Natural killer cell (primary cell): ENCODE results near the gene PRPSAP2. TPM values are rescaled to one million over a fixed set of nuclear protein-coding genes. Genes with fewer than 3 reads are reported as not detected.
A peak's percentile ranks its signal among the peaks of the same experiment; 100 is the strongest.

Source experiments
- ATAC-seq, 3 donors: fragments of 150-1000 bp in 2 of 3; fragments of 200-7000 bp in 1 of 3; cut with Tn5 transposase; 1 replicate in 1 of 3; 2 replicates in 2 of 3; pipeline ENCODE4 v1.10.0; 2021; ENCODE audit warnings: mild to moderate bottlenecking in 2 of 3, moderate library complexity in 2 of 3
- DNase-seq, 2 donors: peaks; one replicate each; pipeline versions ENCODE4 v3.0.0 to v3.0.0-alpha.2; 2013 to 2021; ENCODE audit warnings: mixed read lengths in 1 of 2
- H3K27ac ChIP-seq: one replicate; pipeline ENCODE4 v1.5.1; 2013; ENCODE audit warnings: mild to moderate bottlenecking, low read length
- H3K27me3 ChIP-seq: one replicate; pipeline ENCODE4 v1.6.1; 2013; ENCODE audit warnings: low read length; ENCODE audit not compliant: control insufficient read depth, insufficient read depth
- H3K36me3 ChIP-seq: one replicate; pipeline ENCODE4 v1.6.1; 2013; ENCODE audit warnings: low read length; ENCODE audit not compliant: control insufficient read depth, insufficient read depth
- H3K4me1 ChIP-seq: one replicate; pipeline ENCODE4 v1.6.1; 2013; ENCODE audit warnings: low read length; ENCODE audit not compliant: control insufficient read depth, insufficient read depth
- H3K4me3 ChIP-seq: one replicate; pipeline ENCODE4 v1.5.1; 2013; ENCODE audit warnings: low read length
- H3K9me3 ChIP-seq: one replicate; pipeline ENCODE4 v1.6.1; 2013; ENCODE audit warnings: low read length; ENCODE audit not compliant: control insufficient read depth, insufficient read depth
- H3K27ac Mint-ChIP-seq, 2 donors: one replicate each; pipeline ENCODE4 v1.8.0; 2022; ENCODE audit warnings: mild to moderate bottlenecking in 2 of 2, mixed read lengths in 2 of 2, moderate library complexity in 1 of 2
- H3K27me3 Mint-ChIP-seq, 2 donors: one replicate each; pipeline ENCODE4 v1.8.0; 2022; ENCODE audit warnings: low read depth in 2 of 2, mixed read lengths in 2 of 2
- H3K36me3 Mint-ChIP-seq: one replicate; pipeline ENCODE4 v1.8.0; 2022; ENCODE audit warnings: mixed read lengths
- H3K4me1 Mint-ChIP-seq, 2 donors: one replicate each; pipeline ENCODE4 v1.8.0; 2022; ENCODE audit warnings: mixed read lengths in 2 of 2
- H3K4me3 Mint-ChIP-seq: one replicate; pipeline ENCODE4 v1.8.0; 2022; ENCODE audit warnings: mild to moderate bottlenecking, moderate library complexity, mixed read lengths
- H3K9me3 Mint-ChIP-seq, 2 donors: one replicate each; pipeline ENCODE4 v1.8.0; 2022; ENCODE audit warnings: mixed read lengths in 2 of 2
- WGBS: methylation state at CpG from one replicate; pipeline ENCODE4 v1.1.7; 2013; ENCODE audit warnings: missing lambda C conversion rate; ENCODE audit not compliant: insufficient coverage; 5-methylcytosine and 5-hydroxymethylcytosine counted together
- intact Hi-C: fragments of 100-400 bp; cut with micrococcal nuclease; formaldehyde crosslinking; loops from one replicate; pipeline ENCODE4 v1.14.2; 2022
- total RNA-seq, 4 donors: library from RNA; stranded (reverse); fragments of 120-200 nt in 1 of 4; gene quantifications; one replicate each; pipeline versions ENCODE4 v1.2.3 to v1.2.4, GENCODE V29; 2013 to 2022
- TF ChIP-seq, protein P1 (sequence below): fragments of 200-600 bp; IDR thresholded peaks from one replicate; pipeline ENCODE4 v1.8.0; 2022; ENCODE audit warnings: antibody characterized with exemption

The PRPSAP2 gene
- total RNA-seq, 3 donors from 2014 or later (not counting 1 experiment from before 2014, with no cell fraction given), result 33.4 to 48.2 (median 33.8) TPM

DNA sequence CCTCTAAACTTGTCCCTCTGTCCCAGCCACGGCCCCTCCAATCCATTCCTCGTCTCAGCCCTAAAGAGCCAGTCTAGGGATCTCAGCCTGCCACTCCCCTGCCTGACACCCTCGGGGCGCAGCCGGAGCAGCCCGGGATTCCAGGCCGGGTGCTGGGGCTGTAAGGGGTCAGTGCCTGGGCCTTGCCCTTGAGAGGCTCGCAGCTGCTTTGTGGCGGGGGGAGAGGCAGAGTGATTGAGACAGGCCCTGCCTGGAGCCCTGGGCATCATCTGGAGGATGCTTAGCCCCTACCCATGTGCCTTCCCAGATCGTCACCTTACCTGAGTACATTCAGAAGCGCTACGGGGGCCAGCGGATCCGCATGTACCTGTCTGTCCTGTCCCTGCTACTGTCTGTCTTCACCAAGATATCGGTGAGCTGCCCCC, 102.3 kb downstream of the PRPSAP2 start:
- Mint-ChIP-seq H3K36me3 (no peaks in the 10 kb centered on the region), H3K27me3 (peaks cover 0 to 16% of the 10 kb centered on the region in 2 donors), H3K27ac (no peak overlapping the region), H3K9me3 (no peaks in the 10 kb centered on the region), H3K4me1 (peaks cover 9 to 10% of the 10 kb centered on the region in 2 donors), H3K4me3 (no peak overlapping the region)
- DNase-seq (no peak), ATAC-seq (no peak)
- H3K27ac ChIP-seq, result no peak overlapping the region
- 97% methylated on average over 15 of the region's 15 CpGs for WGBS
- H3K4me3 ChIP-seq, result no peak overlapping the region
- H3K4me1 ChIP-seq, result peaks cover 16% of the 10 kb centered on the region
- intact Hi-C loops, result no loop called here
- TF ChIP-seq, protein P1, sequence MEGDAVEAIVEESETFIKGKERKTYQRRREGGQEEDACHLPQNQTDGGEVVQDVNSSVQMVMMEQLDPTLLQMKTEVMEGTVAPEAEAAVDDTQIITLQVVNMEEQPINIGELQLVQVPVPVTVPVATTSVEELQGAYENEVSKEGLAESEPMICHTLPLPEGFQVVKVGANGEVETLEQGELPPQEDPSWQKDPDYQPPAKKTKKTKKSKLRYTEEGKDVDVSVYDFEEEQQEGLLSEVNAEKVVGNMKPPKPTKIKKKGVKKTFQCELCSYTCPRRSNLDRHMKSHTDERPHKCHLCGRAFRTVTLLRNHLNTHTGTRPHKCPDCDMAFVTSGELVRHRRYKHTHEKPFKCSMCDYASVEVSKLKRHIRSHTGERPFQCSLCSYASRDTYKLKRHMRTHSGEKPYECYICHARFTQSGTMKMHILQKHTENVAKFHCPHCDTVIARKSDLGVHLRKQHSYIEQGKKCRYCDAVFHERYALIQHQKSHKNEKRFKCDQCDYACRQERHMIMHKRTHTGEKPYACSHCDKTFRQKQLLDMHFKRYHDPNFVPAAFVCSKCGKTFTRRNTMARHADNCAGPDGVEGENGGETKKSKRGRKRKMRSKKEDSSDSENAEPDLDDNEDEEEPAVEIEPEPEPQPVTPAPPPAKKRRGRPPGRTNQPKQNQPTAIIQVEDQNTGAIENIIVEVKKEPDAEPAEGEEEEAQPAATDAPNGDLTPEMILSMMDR, result no peak
- no peaks in the 10 kb centered on the region for H3K36me3 ChIP-seq
- no peaks in the 10 kb centered on the region for H3K27me3 ChIP-seq
- H3K9me3 ChIP-seq, result no peaks in the 10 kb centered on the region

DNA sequence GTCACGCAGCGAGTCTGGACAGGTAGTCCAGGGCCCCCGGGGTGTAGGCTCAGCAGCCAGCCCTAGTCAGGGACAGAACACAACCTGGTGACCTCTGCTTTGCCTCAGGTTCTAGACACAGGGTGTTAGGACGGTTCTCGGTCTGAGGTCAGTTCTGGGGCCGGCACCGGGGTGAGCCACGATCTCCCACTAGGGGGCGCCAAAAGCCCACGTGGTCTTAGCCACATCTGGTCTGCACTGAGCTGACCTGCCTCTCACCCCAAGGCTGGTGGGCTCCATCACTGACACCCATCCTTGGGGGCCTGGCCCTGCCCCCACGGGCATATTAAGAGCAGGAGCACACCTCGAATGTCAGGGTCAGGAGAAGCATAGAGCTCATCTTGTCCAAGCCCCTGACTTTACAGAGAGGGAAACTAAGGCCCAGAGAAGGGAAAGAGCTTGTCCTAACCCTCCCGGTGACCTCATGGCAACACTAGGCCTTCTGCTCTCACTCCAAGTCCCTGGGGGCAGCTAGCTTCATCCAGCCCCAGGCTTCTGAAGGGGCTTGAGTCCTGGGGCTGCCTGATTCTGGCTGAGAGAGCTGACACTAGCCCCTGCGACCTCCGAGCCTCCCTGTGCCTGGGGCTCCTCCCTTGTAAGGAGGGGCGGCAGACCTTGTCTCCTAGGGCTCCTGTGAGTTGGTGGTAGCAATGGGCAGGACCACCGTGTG, 103.0 kb downstream of the PRPSAP2 start:
- H3K36me3 ChIP-seq, result no peaks in the 10 kb centered on the region
- H3K36me3 Mint-ChIP-seq, result no peaks in the 10 kb centered on the region
- ATAC-seq (peak; percentile 80 to 98 (median 96)), DNase-seq (peak; percentile 77 to 83)
- H3K4me3 Mint-ChIP-seq, result no peak overlapping the region
- no peak overlapping the region for H3K27ac Mint-ChIP-seq
- intact Hi-C loops, result no loop called here
- H3K9me3 Mint-ChIP-seq, result no peaks in the 10 kb centered on the region
- no peak overlapping the region for H3K27ac ChIP-seq
- H3K4me1 Mint-ChIP-seq, result peaks cover 4 to 6% of the 10 kb centered on the region in 2 donors
- no peaks in the 10 kb centered on the region for H3K9me3 ChIP-seq
- H3K4me3 ChIP-seq, result no peak overlapping the region
- TF ChIP-seq, protein P1, result peak; percentile 91
- no peaks in the 10 kb centered on the region for H3K27me3 ChIP-seq
- H3K4me1 ChIP-seq, result peaks cover 11% of the 10 kb centered on the region
- WGBS, result 39% methylated on average over 17 of the region's 17 CpGs
- peaks cover 0 to 14% of the 10 kb centered on the region in 2 donors for H3K27me3 Mint-ChIP-seq

DNA sequence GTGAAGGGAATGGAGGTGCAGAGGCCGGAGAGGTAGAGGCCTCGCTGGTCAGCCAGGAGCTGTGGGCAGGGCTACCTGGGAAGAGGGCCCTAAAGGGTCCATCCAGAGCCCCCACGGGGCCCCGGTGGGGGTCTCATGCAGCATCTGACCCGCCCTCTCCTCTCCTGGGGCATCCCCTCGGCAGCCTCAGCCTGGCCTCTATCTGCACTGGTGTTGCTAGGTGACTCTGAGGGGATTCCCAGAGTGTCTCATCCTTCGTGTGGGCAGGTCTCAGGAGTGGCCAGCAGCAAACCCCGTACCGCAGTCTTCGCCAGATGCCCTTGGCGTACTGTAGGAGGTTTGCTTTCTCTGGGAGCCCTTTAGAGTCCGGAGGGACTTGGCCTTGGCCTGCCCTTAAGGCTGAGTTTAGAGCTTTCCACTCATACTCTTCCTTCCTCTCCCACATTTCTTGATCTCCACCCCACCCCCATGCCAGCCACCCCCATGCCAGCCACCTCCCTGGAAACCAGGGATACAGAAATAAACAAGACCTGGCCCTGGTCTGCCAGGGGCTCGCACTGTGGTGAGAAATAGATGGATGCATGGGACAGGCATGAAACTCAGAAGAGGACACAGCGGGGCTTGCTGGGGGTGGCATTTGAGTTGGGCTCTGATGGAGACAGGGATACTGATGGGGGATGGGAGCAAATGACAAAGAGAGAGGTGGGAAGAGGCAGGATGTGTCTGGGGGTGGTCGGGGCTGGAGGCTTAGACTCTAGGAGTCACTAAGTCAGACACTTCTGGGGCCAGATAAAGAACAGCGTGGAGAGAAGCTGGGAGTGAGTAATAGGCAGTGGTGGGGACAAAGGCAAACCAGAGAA, 103.9 kb downstream of the PRPSAP2 start:
- Histone ChIP-seq H3K4me3 (no peak overlapping the region), H3K4me1 (peaks cover 11% of the 10 kb centered on the region), H3K9me3 (no peaks in the 10 kb centered on the region), H3K36me3 (no peaks in the 10 kb centered on the region), H3K27me3 (no peaks in the 10 kb centered on the region), H3K27ac (no peak overlapping the region)
- TF ChIP-seq, protein P1, result no peak
- Mint-ChIP-seq H3K27me3 (peaks cover 0 to 14% of the 10 kb centered on the region in 2 donors), H3K4me3 (no peak overlapping the region), H3K4me1 (peaks cover 4 to 6% of the 10 kb centered on the region in 2 donors), H3K36me3 (no peaks in the 10 kb centered on the region), H3K9me3 (no peaks in the 10 kb centered on the region), H3K27ac (no peak overlapping the region)
- DNase-seq (peak in 1 of 2 donors; percentile 40), ATAC-seq (no peak)
- intact Hi-C loops, result no loop called here
- WGBS, result 87% methylated on average over 16 of the region's 16 CpGs
